GM21367 (cell line): Measurements from ENCODE around the gene KCNIP1.

Source experiments
- ATAC-seq: cut with Tn5 transposase; IDR thresholded peaks from one replicate; pipeline ENCODE4 v1.9.1; 2021; ENCODE audit not compliant: unreplicated experiment

The KCNIP1 gene

GRCh38 chr5:170482511-170482910, 21.3 kb upstream of the KCNIP1 start:
- ATAC-seq, result no peak

DNA sequence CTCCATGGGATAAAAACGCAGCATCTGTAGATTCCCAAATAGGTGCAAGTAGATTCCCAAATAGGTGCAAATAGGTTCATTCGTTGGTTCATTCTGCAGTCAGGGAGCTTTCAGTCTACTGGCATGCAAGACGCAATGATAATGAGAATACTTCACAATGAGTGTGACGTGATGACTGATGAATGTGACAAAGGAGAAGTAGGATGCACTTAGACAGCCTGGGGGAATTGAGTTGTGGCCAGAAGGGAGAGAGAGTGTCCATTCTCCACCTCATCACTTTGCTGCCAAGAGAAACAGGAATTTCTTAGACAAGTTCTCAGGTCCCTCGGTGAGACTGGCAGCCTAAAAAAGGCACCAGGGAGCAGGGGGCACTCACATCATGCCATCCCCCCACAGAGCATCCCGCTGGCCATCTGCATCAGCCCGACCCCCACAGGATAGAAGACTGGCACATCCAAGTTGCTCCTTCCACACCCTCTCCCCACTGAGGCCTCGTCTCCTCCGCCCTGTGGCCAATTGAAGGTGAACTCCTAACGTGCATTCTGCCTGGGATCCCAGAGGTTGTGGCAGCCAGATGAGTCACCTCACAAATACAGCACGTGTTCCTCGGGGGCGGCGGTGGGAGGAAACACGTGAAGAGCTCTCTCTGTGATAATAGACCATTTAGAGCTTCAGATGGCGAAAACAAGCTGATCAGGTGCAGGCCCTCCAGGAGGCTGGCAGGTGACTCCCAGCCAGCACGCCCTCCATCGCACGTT, 19.9 kb upstream of the KCNIP1 start:
- ATAC-seq, result no peak

- ATAC-seq, result no peak
These were observed 19.4 kb upstream of the KCNIP1 start for GRCh38 chr5:170484459-170484831.

GRCh38 chr5:170484847-170485615, 18.8 kb upstream of the KCNIP1 start:
- no peak for ATAC-seq

DNA sequence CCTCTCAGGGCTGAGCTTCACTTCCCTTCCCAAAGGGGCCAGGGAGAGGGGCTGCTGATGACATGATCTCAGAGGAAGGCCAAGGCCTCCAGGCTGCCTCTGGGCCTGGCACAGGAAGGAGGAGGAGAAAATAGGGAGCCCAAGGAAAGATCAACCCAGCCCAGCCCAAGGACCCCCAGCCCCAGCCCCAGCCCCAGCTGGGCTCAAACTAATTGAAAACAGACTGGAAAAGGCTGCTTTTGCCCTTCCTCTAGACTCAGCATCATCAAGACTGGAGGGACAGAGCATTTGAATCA, 18.3 kb upstream of the KCNIP1 start:
- ATAC-seq, result no peak

GRCh38 chr5:170486371-170486770, 17.4 kb upstream of the KCNIP1 start:
- ATAC-seq, result no peak

DNA sequence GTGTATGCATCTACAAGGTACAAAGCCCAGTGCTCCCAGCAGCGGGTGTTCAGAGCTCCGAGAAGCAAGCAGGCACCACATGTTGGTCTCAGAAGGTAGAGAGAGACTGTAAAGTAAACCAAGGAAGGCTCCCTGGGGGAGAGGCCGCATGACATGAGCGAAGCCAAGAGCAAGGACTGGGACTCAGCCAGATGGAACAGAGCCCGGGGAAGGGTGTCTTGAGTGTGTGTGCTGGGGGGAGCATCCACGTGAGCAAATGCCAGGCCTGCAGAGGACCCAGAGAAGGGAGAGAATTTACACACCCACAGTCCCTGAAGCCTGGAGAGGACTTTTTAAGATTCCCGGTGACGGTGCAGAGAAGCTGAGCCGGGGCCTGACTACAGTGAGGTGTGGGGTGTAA, 15.2 kb upstream of the KCNIP1 start:
- no peak for ATAC-seq

GRCh38 chr5:170489199-170489598, 14.6 kb upstream of the KCNIP1 start:
- ATAC-seq, result no peak

DNA sequence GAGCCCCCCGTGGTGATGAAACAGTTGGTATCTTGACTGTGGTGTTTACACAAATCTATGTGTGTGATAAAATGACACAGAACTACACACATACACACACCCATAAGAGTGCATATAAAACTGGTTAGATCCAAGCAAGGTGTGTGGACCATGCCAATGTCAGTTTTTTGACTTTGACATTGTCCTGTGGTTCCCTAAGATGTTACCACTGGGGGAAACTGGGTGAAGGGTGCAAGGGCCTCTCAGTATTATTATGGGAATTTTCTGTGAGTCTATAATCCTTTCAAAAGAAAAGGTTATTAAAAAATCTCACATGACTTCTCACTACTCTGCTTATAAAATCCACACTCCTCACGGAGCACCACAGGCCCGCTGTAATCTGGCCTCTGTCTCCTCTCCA, 13.4 kb upstream of the KCNIP1 start:
- no peak for ATAC-seq

GRCh38 chr5:170491479-170491878, 12.3 kb upstream of the KCNIP1 start:
- ATAC-seq, result no peak

- no peak for ATAC-seq
These were observed 10.6 kb upstream of the KCNIP1 start for GRCh38 chr5:170493028-170493820.

DNA sequence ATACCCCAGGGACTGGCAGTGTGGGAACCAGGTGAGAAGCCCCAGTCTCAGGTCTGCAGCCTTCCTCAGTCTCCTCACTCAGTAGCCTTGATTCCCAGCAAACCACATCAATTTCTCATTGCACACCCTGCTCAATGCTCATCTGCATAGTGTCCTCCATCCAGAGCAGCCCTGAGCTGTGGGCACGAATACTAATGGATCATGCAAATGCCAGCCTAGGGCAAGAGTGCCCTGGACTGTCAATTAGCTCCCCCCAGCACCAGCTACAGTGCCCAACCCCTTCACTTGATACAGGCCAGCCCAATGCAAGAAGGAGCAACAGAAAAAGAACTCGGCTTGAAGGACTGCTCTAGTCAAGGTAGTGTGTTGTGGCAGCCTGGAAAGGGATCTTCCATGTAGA, 9.8 kb upstream of the KCNIP1 start:
- no peak for ATAC-seq

DNA sequence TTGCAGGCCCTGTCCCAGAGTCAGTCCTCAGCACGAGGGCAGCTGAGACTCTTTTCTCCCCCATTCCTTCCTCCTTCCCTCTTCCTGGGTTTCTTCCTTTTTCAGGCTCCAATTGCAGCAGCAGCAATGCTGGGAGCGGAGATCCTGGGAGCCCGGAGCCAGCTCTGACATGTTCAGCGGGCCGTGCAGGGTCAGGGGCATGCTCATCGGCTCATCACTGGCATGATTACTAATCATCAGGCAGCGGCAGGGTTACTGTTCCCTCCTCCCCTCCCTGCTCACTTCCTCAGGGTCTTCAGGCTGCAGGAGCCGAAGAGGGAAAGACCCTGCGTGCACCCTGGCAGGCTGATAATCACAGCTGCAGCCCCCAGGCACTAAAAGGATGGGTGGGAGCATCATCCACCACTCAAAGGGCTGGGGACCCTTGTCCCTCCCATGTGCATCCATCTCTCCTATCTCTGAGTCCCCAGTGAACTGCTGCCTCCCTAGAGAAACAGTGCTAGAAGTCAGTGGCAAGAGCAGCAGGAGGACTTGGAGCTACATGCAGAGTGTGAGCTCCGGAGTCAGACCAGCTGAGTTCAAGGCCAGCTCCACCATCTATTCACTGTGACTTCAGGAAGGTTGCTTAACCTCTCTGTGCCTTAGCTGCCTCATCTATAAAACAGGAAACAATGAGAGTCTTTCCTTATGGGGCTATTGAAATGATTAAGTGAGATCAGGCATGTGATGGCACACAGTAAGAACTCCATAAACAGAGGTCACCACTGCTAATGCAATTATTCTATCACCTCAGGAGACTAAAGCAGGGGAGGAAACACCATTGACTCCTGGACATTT, 7.8 kb upstream of the KCNIP1 start:
- ATAC-seq, result no peak

DNA sequence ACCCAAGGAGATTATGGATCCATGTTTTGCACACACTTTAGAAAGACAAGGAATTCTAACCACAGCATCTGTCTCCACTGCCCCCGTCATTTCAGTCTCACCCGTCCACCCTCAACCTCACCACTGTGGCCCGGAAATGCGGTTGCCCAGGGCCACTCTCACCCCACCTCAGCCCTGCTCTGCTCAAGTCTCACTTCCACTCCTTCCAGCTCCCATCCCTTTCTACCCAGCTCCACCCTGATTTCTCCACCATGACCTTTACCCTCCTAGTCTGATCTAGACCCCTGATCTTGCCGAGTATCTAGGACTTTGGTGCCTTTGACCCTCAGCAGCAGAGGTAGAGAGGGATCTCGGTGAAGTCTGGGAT, 7.2 kb upstream of the KCNIP1 start:
- no peak for ATAC-seq

GRCh38 chr5:170497311-170498038, 6.3 kb upstream of the KCNIP1 start:
- ATAC-seq, result no peak

- ATAC-seq, result no peak
These were observed 4.9 kb upstream of the KCNIP1 start for GRCh38 chr5:170498811-170499351.

- no peak for ATAC-seq
These were observed 4.2 kb upstream of the KCNIP1 start for GRCh38 chr5:170499621-170500020.

- ATAC-seq, result no peak
These were observed 2.5 kb upstream of the KCNIP1 start for GRCh38 chr5:170501361-170501760.

GRCh38 chr5:170501931-170502330, 1.9 kb upstream of the KCNIP1 start:
- no peak for ATAC-seq

DNA sequence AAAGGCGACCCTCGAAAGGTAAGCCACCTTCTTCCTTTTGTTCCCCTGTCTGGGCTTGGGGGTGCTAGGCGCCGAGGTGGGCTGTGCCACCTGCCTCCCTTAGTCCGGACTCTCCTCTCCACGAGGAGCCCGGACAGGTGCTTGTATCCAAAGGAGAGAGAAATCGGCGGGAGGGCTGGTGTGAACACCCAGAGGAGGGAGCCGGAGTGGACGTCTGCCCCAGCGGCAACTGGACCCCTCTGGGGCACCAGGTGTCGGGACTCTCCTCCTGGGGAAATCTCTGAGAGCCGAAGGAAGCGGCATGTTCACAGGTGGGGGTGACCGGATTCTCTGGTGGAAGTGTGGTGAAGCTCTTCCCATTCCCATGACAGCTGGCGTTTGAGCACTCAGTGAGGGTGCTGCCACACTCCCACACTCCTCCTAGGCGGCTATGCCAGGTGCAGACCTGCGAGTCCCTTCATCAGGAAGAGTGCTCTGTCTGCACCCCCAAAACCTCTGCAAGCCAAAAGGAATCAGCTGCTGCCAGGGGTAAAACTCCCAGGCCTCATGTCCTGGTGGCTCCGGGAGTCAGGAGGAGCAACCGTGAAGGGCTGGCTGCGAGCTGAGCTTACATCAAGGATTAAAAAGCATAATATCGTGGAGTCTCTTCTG, 921 bp downstream of the KCNIP1 start:
- no peak for ATAC-seq
